GM18505 (cell line): ENCODE measurements around the gene CCL27.

Experiments used
- ATAC-seq: cut with Tn5 transposase; IDR thresholded peaks from one replicate; pipeline ENCODE4 v1.9.1; 2021; ENCODE audit not compliant: unreplicated experiment
- POLR2A ChIP-seq: IDR thresholded peaks from 4 replicates; pipeline ENCODE4 v1.6.1; 2011; ENCODE audit warnings: borderline replicate concordance; ENCODE audit not compliant: insufficient read depth, insufficient read length; ENCODE audit errors: extremely low read depth

Gene CCL27

GRCh38 chr9:34620061-34620994 is 42.1 kb downstream of the CCL27 start, which contains the start of gene DCTN3:
TSS of gene DCTN3 (minus strand) at chr9:34620495. CDS start at chr9:34620464, 31 bp downstream.
- TF ChIP-seq POLR2A = peak; percentile 83
- peak; percentile 95 for ATAC-seq

- TF ChIP-seq POLR2A = no peak
- ATAC-seq = no peak
These were observed 47.3 kb downstream of the CCL27 start for GRCh38 chr9:34615132-34615531.

DNA sequence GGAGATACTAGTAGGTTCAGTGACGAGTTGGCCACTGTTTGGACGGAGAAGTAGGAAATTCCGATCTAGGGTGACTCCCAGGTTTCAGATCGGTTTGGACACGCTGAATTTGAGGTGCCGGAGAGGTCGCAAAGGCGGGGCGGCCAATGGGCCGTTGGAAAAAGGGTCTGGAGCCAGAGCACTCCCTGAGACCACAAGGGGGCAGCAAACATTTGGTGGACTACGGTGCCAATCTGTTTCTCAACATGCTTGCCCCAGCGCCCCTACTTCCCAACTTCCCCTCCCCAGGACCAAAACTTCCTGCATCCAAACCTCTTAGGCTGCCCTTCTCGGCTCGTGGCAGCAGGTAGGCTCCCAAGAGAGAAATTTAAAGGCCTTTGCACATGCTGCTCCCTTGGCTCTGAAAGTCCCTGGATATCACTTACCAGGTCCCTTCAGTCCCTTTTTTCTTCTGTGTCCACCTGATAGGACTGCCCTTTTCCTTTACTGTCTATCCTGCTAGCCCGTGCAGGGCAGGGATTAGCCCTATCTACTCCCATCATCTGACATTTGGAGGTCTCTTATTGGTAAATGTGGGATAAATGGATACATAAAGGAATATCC is 49.6 kb downstream of the CCL27 start:
- TF ChIP-seq POLR2A = no peak
- no peak for ATAC-seq
